Measurements from ENCODE around the gene OR7G3.

OR7G3 gene

DNA sequence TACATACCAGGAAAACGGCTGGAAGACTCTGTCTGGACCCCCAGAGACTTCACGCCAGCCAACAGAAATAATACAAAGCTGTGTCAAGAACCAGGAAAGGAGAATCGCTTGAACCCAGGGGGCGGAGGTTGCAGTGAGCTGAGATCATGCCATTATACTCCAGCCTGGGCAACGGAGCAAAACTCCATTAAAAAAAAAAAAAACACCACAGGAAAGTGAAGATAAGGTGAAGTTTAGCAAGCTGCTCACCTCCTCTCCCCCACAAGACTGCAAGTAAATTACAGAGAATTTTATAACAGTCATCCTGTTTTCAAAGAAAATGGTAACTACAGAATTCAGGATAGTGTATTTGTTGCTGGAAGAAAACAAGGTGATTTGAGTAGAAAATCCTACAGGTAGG lies 10.2 kb downstream of the OR7G3 start:
- H3K4me3 ChIP-seq (ENCODE audit: low read length in 2 of 2) = no peak overlapping the region
- no peaks in the 10 kb centered on the region for H3K36me3 ChIP-seq (ENCODE audit: control insufficient read depth in 2 of 2, insufficient read depth in 2 of 2, low read length in 2 of 2)
- no peak overlapping the region for H3K9ac ChIP-seq (ENCODE audit: low read depth in 1 of 2, low read length in 2 of 2)
- H3K27ac ChIP-seq (ENCODE audit: low read depth in 2 of 2, low read length in 2 of 2) = no peak overlapping the region
- H3K9me3 ChIP-seq (ENCODE audit: control insufficient read depth in 2 of 2, low read length in 2 of 2) = no peaks in the 10 kb centered on the region
- H3K27me3 ChIP-seq (ENCODE audit: control insufficient read depth in 2 of 2, insufficient read depth in 2 of 2, low read length in 2 of 2) = no peaks in the 10 kb centered on the region
- no peaks in the 10 kb centered on the region for H3K4me1 ChIP-seq (ENCODE audit: control insufficient read depth in 2 of 2, insufficient read depth in 2 of 2, low read length in 2 of 2)

DNA sequence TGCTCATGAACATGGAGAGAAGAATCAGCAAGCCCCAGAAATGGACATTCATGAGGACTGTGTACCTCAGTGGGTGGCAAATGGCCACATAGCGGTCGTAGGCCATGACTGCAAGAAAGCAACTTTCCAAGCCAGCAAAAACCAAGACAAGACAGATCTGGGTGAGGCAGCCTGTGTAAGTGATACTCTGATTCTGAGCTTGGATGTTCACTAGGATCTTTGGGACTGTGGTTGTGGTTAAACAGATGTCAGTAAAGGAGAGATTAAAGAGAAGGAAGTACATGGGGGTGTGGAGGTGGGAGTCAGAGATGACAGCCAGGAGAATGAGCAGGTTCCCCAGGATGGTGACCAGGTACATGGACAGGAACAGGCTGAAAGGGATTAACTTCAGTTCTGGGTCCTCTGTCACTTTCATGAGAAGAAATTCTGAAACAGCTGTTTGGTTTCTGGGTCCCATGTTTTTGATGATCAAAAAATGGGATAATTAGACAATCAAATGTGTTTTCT lies 11.4 kb downstream of the OR7G3 start, which contains the start of gene OR7G1:
Gene OR7G1 (minus strand): TSS at position 457 of the 507 bp plus-strand sequence. CDS start 0 bp downstream, at position 457.
- Histone ChIP-seq H3K9ac (ENCODE audit: low read depth in 1 of 2, low read length in 2 of 2) (no peak within 1 kb of the TSS), H3K4me1 (ENCODE audit: control insufficient read depth in 2 of 2, insufficient read depth in 2 of 2, low read length in 2 of 2) (no peaks in the 10 kb centered on the region), H3K27ac (ENCODE audit: low read depth in 2 of 2, low read length in 2 of 2) (no peak within 1 kb of the TSS), H3K36me3 (ENCODE audit: control insufficient read depth in 2 of 2, insufficient read depth in 2 of 2, low read length in 2 of 2) (no peaks in the 10 kb centered on the region), H3K9me3 (ENCODE audit: control insufficient read depth in 2 of 2, low read length in 2 of 2) (no peaks in the 10 kb centered on the region), H3K27me3 (ENCODE audit: control insufficient read depth in 2 of 2, insufficient read depth in 2 of 2, low read length in 2 of 2) (no peaks in the 10 kb centered on the region), H3K4me3 (ENCODE audit: low read length in 2 of 2) (no peak within 1 kb of the TSS)

DNA sequence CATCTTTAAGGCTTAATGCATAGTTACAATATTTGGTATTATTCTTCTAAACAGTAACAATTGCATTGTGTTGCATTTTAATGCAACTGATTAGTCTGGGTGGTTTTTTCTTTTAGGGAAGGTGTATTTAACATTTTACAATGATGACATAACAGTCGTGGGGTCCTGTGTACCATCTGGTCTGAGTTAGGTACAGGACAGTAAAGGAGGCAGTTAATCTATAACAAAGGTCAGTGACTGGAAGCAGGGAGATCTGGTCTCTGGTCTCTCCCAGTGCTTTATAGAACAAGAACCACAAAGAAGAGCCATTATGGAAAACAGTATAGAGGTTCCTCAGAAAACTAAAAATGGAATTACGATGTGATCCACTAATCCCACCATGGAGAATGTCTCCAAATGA lies 16.8 kb downstream of the OR7G3 start:
- no peaks in the 10 kb centered on the region for H3K9me3 ChIP-seq (ENCODE audit: control insufficient read depth in 2 of 2, low read length in 2 of 2)
- H3K4me3 ChIP-seq (ENCODE audit: low read length in 2 of 2) = no peak overlapping the region
- H3K27me3 ChIP-seq (ENCODE audit: control insufficient read depth in 2 of 2, insufficient read depth in 2 of 2, low read length in 2 of 2) = peaks cover 0 to 2% of the 10 kb centered on the region in 2 donors
- H3K27ac ChIP-seq (ENCODE audit: low read depth in 2 of 2, low read length in 2 of 2) = no peak overlapping the region
- H3K36me3 ChIP-seq (ENCODE audit: control insufficient read depth in 2 of 2, insufficient read depth in 2 of 2, low read length in 2 of 2) = no peaks in the 10 kb centered on the region
- H3K4me1 ChIP-seq (ENCODE audit: control insufficient read depth in 2 of 2, insufficient read depth in 2 of 2, low read length in 2 of 2) = no peaks in the 10 kb centered on the region
- no peak overlapping the region for H3K9ac ChIP-seq (ENCODE audit: low read depth in 1 of 2, low read length in 2 of 2)

DNA sequence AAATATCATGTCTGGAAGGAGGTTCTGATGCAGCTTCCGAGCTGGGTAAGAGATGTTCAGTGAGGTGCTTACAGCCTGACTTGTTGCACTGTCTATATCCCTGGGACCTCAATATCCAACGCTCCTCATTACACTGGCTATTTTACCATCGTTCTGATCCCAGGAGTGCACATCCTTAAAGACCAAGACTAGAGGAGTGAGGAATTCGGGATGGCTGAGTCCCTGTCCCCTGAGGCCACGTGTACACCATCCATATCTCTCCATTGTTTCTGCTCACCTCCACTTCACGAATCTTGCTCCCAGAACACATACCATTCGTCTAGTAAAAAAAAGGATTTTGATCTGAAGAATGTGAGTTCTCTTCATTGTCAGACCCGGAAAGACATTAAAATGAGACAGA lies 19.4 kb downstream of the OR7G3 start, which contains the start of gene OR7G2:
Gene OR7G2 (minus strand): TSS at position 101 of the 400 bp plus-strand sequence. CDS start 4,232 bp downstream, outside the sequence.
- no peaks in the 10 kb centered on the region for H3K4me1 ChIP-seq (ENCODE audit: control insufficient read depth in 2 of 2, insufficient read depth in 2 of 2, low read length in 2 of 2)
- H3K36me3 ChIP-seq (ENCODE audit: control insufficient read depth in 2 of 2, insufficient read depth in 2 of 2, low read length in 2 of 2) = no peaks in the 10 kb centered on the region
- no peak within 1 kb of the TSS for H3K9ac ChIP-seq (ENCODE audit: low read depth in 1 of 2, low read length in 2 of 2)
- no peak within 1 kb of the TSS for H3K27ac ChIP-seq (ENCODE audit: low read depth in 2 of 2, low read length in 2 of 2)
- H3K9me3 ChIP-seq (ENCODE audit: control insufficient read depth in 2 of 2, low read length in 2 of 2) = no peaks in the 10 kb centered on the region
- peaks cover 0 to 2% of the 10 kb centered on the region in 2 donors for H3K27me3 ChIP-seq (ENCODE audit: control insufficient read depth in 2 of 2, insufficient read depth in 2 of 2, low read length in 2 of 2)
- no peak within 1 kb of the TSS for H3K4me3 ChIP-seq (ENCODE audit: low read length in 2 of 2)

DNA sequence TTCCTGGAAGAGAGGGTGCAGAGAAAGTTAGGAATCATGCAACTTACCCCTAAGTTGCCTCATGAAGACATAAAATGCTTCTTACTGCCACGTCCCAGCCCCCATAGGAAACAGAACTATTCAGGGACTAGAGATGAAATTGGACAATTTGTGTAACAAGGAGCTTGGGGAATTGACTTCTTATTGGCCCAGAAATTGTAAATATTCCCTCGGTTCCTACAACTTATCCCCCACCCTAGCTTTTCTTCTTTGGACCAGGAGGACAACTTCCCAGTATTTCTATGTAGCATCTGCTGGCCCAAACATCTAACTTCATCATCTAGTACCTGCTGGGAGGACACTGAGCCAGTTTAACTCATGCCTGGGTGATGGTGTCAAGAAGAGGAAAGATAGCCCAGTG lies 40.0 kb downstream of the OR7G3 start, which contains the start of gene OR1M1:
Gene OR1M1 (plus strand): TSS at position 301 of the 400 bp plus-strand sequence. CDS start 6,184 bp downstream, outside the sequence.
- Histone ChIP-seq H3K4me1 (ENCODE audit: control insufficient read depth in 2 of 2, insufficient read depth in 2 of 2, low read length in 2 of 2) (no peaks in the 10 kb centered on the region), H3K9me3 (ENCODE audit: control insufficient read depth in 2 of 2, low read length in 2 of 2) (no peaks in the 10 kb centered on the region), H3K4me3 (ENCODE audit: low read length in 2 of 2) (no peak within 1 kb of the TSS), H3K27me3 (ENCODE audit: control insufficient read depth in 2 of 2, insufficient read depth in 2 of 2, low read length in 2 of 2) (no peaks in the 10 kb centered on the region), H3K9ac (ENCODE audit: low read depth in 1 of 2, low read length in 2 of 2) (no peak within 1 kb of the TSS), H3K27ac (ENCODE audit: low read depth in 2 of 2, low read length in 2 of 2) (no peak within 1 kb of the TSS), H3K36me3 (ENCODE audit: control insufficient read depth in 2 of 2, insufficient read depth in 2 of 2, low read length in 2 of 2) (no peaks in the 10 kb centered on the region)

DNA sequence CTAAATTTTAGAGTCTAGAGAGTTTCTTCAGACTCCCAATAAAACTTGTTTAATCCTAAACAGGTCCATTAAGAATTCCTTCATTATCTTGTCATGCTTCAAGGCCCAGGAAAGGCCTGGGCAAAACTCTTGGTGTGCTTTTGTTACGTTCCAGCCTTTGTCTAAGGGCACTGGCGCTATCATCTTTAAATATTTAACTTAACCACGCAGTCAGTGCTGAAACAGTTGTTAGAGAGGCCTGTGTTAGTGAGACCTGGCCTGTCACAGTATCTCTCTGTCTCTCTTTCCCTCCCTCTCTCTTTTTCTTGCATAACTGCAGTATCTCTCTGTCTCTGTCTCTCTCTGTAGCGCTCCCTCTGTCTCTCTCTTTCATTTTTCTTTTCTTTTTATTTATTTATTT lies 48.1 kb downstream of the OR7G3 start:
- Histone ChIP-seq H3K36me3 (ENCODE audit: control insufficient read depth in 2 of 2, insufficient read depth in 2 of 2, low read length in 2 of 2) (no peaks in the 10 kb centered on the region), H3K4me3 (ENCODE audit: low read length in 2 of 2) (no peak overlapping the region)

DNA sequence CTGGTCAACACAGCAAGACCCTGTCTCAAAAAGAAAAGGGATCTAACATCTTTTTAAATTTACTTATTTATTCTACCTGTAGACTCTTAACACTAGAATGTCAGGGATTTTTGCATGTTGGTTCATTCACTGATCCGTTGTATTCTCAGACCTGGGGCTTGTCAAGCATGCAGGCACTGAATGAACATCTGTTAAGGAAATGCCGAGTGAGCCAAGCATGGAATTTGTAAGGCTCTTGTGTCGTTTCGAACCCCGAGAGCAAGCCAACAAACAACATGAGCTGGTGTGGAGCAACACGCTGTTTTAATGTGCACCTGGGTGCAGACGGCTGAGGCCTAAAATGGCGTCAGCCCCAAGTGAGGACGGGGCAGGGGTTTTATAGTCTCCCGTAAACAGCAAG lies 49.8 kb downstream of the OR7G3 start:
- no peaks in the 10 kb centered on the region for H3K9me3 ChIP-seq (ENCODE audit: control insufficient read depth in 2 of 2, low read length in 2 of 2)
- no peak overlapping the region for H3K9ac ChIP-seq (ENCODE audit: low read depth in 1 of 2, low read length in 2 of 2)
- no peaks in the 10 kb centered on the region for H3K36me3 ChIP-seq (ENCODE audit: control insufficient read depth in 2 of 2, insufficient read depth in 2 of 2, low read length in 2 of 2)
- no peak overlapping the region for H3K27ac ChIP-seq (ENCODE audit: low read depth in 2 of 2, low read length in 2 of 2)
- H3K4me1 ChIP-seq (ENCODE audit: control insufficient read depth in 2 of 2, insufficient read depth in 2 of 2, low read length in 2 of 2) = no peaks in the 10 kb centered on the region
- no peaks in the 10 kb centered on the region for H3K27me3 ChIP-seq (ENCODE audit: control insufficient read depth in 2 of 2, insufficient read depth in 2 of 2, low read length in 2 of 2)
- H3K4me3 ChIP-seq (ENCODE audit: low read length in 2 of 2) = no peak overlapping the region

More for the DNA sequence above, 48.1 kb downstream of the OR7G3 start:
- H3K27ac ChIP-seq (ENCODE audit: low read depth in 2 of 2, low read length in 2 of 2) = no peak overlapping the region
- no peaks in the 10 kb centered on the region for H3K4me1 ChIP-seq (ENCODE audit: control insufficient read depth in 2 of 2, insufficient read depth in 2 of 2, low read length in 2 of 2)
- no peak overlapping the region for H3K9ac ChIP-seq (ENCODE audit: low read depth in 1 of 2, low read length in 2 of 2)
- H3K9me3 ChIP-seq (ENCODE audit: control insufficient read depth in 2 of 2, low read length in 2 of 2) = no peaks in the 10 kb centered on the region
- H3K27me3 ChIP-seq (ENCODE audit: control insufficient read depth in 2 of 2, insufficient read depth in 2 of 2, low read length in 2 of 2) = no peaks in the 10 kb centered on the region

All from mucosa of rectum (tissue), 2 donors.